Stimulated activated CD4-positive, alpha-beta T cell treated with anti-CD3 and anti-CD28 coated beads, Interleukin-15, amount 100 ng/mL, for 24 hours (primary cell): ENCODE results near the gene ITPKC.

Experiments
- DNase-seq: peaks from one replicate; pipeline ENCODE4 v3.0.0-alpha.2; 2020

Gene ITPKC

GRCh38 chr19:40716482-40717324 lies at the start of gene ITPKC, which contains the start of gene COQ8B:
Gene ITPKC, plus strand, starts transcription at chr19:40717112. Its CDS starts 24 bp downstream, at chr19:40717136.
Gene COQ8B, minus strand, starts transcription at chr19:40716886. Its CDS starts 2,254 bp downstream, at chr19:40714632.
- DNase-seq: peak; percentile 100

GRCh38 chr19:40667602-40668001 lies 49.3 kb upstream of the ITPKC start:
- DNase-seq: no peak

- no peak for DNase-seq
Measured at GRCh38 chr19:40668991-40669614, 47.8 kb upstream of the ITPKC start.

- DNase-seq: no peak
Measured at GRCh38 chr19:40671404-40671803, 45.5 kb upstream of the ITPKC start.

GRCh38 chr19:40672038-40672437 lies 44.9 kb upstream of the ITPKC start:
- DNase-seq: no peak

- no peak for DNase-seq
Measured at GRCh38 chr19:40672573-40673299, 44.2 kb upstream of the ITPKC start.

- no peak for DNase-seq
Measured at GRCh38 chr19:40673397-40673796, 43.5 kb upstream of the ITPKC start.

- no peak for DNase-seq
Measured at GRCh38 chr19:40674291-40674690, 42.6 kb upstream of the ITPKC start.

- DNase-seq: no peak
Measured at GRCh38 chr19:40677156-40677555, 39.8 kb upstream of the ITPKC start.

- DNase-seq: no peak
Measured at GRCh38 chr19:40681039-40681438, 35.9 kb upstream of the ITPKC start.

- no peak for DNase-seq
Measured at GRCh38 chr19:40682431-40682964, 34.4 kb upstream of the ITPKC start.

- no peak for DNase-seq
Measured at GRCh38 chr19:40683437-40683836, 33.5 kb upstream of the ITPKC start.

- DNase-seq: no peak
Measured at GRCh38 chr19:40684280-40684679, 32.6 kb upstream of the ITPKC start.

GRCh38 chr19:40685016-40685526 lies 31.8 kb upstream of the ITPKC start:
- no peak for DNase-seq

GRCh38 chr19:40685563-40685962 lies 31.3 kb upstream of the ITPKC start:
- DNase-seq: no peak

GRCh38 chr19:40686882-40687524 lies 29.9 kb upstream of the ITPKC start:
- DNase-seq: no peak

GRCh38 chr19:40687525-40688016 lies 29.3 kb upstream of the ITPKC start:
- no peak for DNase-seq

GRCh38 chr19:40688309-40688708 lies 28.6 kb upstream of the ITPKC start:
- no peak for DNase-seq

GRCh38 chr19:40688987-40689338 lies 27.9 kb upstream of the ITPKC start:
- DNase-seq: no peak

GRCh38 chr19:40689339-40690049 lies 27.4 kb upstream of the ITPKC start:
- peak; percentile 28 for DNase-seq

GRCh38 chr19:40690050-40690692 lies 26.7 kb upstream of the ITPKC start, which contains the start of gene NUMBL:
Gene NUMBL, minus strand, starts transcription at chr19:40690651. Its CDS starts 168 bp downstream, at chr19:40690483.
- no peak for DNase-seq
